RCC 7860 (cell line): ENCODE data around the gene ASB14.
A peak's percentile ranks its signal among the peaks of the same experiment; 100 is the strongest.

ENCODE experiments used
- DNase-seq: peaks from one replicate; pipeline ENCODE4 v3.0.0-alpha.2; 2015; ENCODE audit warnings: low spot score
- FAIRE-seq: peaks from 2 replicates; lab custom pipeline; 2012; peaks lifted over from hg19 to GRCh38; lab: Jason Lieb, UNC

The ASB14 gene

GRCh38 chr3:57261929-57262328, 30.6 kb downstream of the ASB14 start:
- FAIRE-seq (no peak), DNase-seq (no peak)

DNA sequence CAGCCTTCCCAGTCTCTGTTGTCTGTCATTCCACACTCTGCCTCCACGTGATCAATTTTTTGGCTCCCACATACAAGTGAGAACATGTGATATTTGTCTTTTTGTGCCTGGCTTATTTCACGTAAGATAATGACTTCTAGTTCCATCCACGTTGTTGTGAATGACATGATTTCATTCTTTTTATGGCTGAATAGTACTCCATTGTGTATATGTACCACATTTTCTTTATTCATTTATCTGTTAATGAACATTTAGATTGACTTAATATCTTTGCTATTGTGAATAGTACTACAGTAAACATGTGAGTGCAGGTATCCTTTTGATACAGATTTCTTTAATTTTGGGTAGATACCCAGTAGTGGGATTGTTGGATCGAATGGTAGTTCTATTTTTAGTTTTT, 31.4 kb downstream of the ASB14 start:
- DNase-seq (no peak), FAIRE-seq (no peak)

DNA sequence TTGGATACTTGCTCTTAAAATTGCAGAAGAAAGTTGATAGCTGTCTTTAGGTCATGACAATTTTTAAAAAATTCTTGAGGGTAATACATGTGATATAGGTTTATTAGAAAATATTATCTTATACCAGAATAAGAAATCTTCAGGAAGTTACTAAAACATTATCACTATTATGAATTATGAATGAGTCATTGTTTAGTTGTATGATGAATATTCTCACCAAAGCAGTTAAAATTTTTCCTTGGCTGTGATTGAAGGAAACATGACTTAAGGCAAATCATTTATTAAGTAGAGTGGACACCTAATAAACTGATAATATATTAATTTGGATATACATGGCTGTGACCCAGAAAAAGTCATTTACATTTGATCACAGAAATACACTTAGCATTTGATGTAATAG, 34.8 kb downstream of the ASB14 start:
- DNase-seq: no peak
- FAIRE-seq: no peak

DNA sequence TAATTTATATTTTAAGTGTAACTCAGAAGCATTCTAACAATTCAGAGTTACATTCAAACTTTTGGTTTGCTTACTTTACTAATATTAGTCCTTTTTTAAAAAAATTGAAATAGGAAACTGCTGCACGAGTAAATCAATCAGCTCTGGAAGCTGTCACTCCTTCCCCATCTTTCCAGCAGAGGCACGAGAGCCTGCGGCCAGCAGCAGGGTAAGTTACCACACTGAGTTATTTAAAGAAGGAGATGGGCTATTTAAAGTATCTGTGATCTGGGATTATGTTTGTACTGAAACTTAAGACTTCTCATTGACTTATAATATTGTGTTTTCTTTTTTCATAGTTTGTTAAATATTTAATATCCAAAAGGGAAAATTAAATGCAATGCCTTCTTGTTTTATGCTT, 35.6 kb downstream of the ASB14 start:
- no peak for FAIRE-seq
- DNase-seq: no peak

DNA sequence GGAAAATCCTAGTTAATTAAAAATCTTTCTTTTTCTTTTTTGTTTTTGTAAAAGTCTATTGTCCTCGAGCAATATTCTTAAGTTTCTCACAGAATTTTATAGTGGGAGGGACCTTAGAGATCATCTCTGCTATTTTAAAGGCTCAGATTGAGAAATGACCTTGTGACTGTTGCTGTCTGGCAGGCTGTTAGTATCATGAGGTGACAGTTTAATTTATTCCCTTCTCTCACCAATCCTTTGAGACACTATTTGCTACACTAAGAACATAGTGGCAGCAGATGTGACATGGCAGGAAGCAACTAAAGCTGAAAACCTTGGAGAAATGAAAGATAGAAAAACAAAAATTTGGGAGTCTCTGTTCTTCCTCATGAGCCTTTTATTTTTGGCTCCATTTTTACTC, 40.1 kb downstream of the ASB14 start:
- DNase-seq (no peak), FAIRE-seq (no peak)

GRCh38 chr3:57244946-57245345, 47.5 kb downstream of the ASB14 start:
- no peak for DNase-seq
- FAIRE-seq: no peak

DNA sequence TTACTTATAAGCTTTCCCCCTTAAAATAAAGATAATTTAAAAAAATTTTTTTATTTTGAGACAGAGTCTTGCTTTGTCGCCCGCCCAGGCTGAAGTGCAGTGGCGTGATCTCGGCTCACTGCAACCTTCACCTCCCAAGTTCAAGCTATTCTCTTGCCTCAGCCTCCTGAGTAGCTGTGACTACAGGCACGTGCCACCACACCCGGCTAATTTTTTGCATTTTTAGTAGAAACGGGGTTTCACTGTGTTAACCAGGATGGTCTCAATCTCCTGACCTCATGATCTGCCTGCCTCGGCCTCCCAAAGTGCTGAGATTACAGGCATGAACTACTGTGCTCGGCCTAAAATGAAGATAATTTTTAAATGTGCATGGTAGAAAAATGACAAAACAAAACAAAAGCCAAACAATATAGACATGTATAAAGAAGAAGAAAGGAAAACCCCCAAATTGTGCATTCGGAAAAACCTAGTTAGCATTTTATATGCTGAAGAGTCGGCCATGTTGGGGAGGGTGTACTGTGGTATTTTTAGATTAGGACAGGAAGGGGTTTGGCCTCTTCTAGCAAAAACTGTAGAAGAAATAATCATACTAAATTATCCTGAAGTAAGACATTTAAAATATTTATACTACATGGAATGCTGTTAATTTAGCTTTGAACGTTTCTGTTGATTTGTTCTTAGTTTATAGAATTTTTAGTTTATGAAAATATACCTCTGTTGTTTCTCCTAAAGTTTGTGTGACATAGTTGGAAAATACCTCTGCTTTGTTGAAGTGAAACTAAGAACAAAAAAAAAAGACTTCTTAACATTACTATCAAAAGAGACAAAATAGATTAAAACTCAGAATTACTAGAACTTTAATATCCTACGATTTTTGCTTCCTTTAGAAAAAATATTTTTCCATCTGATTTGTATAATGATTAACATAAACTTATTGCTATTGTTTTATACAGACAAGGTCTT, 57.6 kb downstream of the ASB14 start:
- FAIRE-seq: no peak
- DNase-seq: no peak

DNA sequence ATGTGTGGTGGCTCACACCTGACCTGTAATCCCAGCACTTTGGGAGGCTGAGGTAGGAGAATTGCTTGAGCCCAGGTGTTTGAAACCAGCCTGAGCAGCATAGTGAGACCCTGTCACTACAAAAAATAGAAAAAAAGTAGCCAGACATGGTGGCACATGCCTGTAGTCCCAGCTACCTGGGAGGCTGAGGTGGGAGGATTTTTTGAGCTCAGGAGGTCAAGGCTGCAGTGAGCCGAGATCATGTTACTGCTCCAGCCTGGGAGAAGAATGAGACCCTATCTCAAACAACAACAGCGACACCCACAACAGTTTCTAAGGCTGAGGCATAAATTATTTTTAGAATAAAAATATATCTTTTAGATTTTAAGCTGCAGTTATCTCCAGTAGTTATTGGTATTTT, 58.7 kb downstream of the ASB14 start:
- FAIRE-seq (no peak), DNase-seq (no peak)

DNA sequence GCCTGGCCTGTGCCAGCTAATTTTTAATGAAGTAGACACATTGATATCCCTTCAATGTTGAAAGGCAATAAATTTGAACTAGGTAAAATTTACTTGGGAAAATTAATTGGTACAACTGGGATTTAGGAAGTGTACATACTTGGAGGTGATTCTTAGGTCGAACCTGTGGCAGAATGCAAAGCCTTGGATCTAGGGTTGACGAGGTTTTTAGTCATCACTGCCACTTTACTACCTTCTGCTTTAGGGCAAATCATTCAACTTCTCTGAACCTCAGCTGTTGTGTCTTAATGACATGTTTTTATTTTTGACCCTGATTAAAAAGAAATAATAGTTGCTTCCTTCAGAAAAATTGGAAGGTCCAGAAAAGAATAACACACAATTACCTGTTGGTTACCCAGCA, 62.5 kb downstream of the ASB14 start:
- FAIRE-seq (no peak), DNase-seq (no peak)

- peak; percentile 10 for DNase-seq
- no peak for FAIRE-seq
Measured at GRCh38 chr3:57227930-57228751, 64.3 kb downstream of the ASB14 start.

DNA sequence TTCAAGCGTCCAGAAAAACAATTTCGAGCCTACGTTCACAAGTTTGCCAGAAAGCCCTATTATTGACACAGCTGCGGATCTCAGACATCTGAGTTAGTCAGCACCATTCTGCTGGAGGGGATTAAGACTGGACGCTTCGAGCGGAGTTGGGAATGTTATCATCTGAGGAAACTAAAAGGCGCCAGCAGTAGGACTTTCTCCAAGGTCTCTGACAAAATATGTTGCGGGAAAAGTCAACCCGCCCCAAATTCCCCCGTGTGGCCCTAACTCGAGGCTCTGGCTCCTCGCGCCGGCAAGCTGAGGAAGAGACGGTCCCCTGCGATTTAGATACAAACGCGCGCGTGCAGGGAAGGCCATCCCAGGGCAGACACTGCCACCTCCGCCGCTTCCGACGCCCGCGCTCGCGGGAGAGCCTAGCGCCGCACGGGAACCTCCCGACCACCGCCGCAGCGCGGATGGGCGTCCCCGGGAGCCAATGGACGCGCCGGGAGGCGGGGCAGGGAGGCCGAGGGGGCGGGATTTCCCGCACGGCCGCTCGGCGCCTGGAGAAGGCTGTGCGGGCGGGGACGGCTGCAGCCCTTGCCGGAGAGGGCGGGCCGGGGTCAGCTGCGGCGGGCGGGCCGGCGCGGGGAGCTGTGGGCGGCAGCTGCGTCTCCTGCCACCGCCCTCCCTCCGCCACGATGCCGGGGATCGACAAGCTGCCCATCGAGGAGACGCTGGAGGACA, 65.1 kb downstream of the ASB14 start, which contains the start of gene APPL1:
TSS of gene APPL1 (plus strand) at position 526 of the 726 bp plus-strand sequence. CDS start at position 681, 155 bp downstream.
- peak; percentile 76 for DNase-seq
- no peak for FAIRE-seq

DNA sequence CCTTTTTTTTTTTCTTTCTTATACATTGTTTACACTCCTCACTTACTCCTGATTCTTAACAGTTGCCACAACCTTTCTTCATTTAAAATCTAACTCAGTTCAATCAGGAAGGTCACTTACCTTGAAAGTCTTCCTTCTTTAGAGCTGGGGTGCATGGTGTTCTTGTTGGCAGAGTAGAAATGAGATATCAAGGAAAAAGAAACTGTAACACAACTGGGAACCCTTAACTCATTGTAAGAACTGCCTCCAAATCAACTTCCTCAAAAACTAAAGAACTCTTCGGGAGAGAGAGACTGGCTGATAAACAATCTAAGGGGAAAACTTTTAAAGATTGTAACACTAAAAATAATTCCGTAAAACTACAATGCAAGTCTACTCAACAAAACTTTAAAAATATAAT, 66.3 kb downstream of the ASB14 start:
- FAIRE-seq (no peak), DNase-seq (no peak)

DNA sequence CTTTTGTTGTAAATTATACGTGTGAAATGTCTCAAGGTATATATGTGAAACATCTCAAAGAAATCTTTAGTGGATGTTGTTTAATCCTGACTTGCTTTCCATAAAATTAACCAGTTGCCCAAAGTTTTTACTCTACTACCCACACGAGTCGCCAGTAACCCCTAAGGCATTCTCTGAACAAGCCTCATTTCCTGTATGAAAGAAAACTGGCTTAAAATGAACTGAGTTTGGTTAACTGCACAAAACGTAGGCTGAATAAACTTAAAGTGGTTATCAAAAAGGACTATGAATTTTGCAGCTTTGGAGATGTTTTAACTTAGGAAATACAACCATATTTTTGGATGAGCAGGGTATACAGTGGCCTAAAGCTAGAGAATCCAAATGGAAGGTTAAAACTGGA, 67.6 kb downstream of the ASB14 start:
- no peak for FAIRE-seq
- DNase-seq: no peak

- DNase-seq: no peak
- no peak for FAIRE-seq
Measured at GRCh38 chr3:57221883-57222282, 70.6 kb downstream of the ASB14 start.
